GM10248 (cell line): ENCODE measurements around the gene PTX3.

ENCODE experiments used
- CTCF ChIA-PET: fragments of 300-600 bp; sonication (Branson Sonifier 250); formaldehyde crosslinking; extraction: SDS; loops from one replicate; lab custom pipeline; 2021; ENCODE audit warnings: antibody characterized with exemption; lab: Yijun Ruan, JAX
- POLR2A ChIA-PET: fragments of 350-650 bp; sonication (Branson Sonifier 250); formaldehyde crosslinking; extraction: SDS; loops from one replicate; lab custom pipeline; 2020; ENCODE audit warnings: antibody characterized with exemption; lab: Yijun Ruan, JAX
- DNase-seq: peaks from one replicate; pipeline ENCODE4 v3.0.0; 2012; ENCODE audit errors: extremely low spot score
- TF ChIP-seq, protein P1 (sequence below): IDR thresholded peaks from 2 replicates; pipeline ENCODE4 v1.5.1; 2012; ENCODE audit warnings: mild to moderate bottlenecking, low read depth; ENCODE audit errors: extremely low read depth, missing control alignments, control extremely low read depth

PTX3 gene

DNA sequence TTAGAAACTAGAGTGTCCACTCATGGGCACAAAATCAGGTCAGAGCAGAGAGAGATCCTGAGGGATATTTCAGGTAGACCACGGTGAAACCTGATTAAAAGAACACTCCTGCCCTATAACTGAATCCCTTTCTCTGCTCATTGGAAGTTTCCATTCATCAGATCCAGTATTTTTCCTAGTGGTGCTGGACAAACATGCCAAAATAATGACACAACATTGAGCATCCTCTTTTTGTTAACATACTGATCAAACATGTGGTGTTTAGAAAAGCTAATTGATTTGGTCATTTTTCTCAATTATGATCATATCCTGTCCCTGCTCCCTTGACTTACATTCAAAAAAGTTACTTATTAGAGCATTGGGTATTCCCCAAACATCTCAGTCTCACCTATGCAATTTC, 27.2 kb downstream of the PTX3 start:
- DNase-seq = no peak
- CTCF ChIA-PET = interaction anchor here (1.2 to 2.2 kb wide), 3 partner anchors 20 to 69 kb away, joined by 3 to 6 read pairs (median 4); no protein-coding TSS in a partner anchor
- POLR2A ChIA-PET = no interaction called here
- TF ChIP-seq, protein P1, sequence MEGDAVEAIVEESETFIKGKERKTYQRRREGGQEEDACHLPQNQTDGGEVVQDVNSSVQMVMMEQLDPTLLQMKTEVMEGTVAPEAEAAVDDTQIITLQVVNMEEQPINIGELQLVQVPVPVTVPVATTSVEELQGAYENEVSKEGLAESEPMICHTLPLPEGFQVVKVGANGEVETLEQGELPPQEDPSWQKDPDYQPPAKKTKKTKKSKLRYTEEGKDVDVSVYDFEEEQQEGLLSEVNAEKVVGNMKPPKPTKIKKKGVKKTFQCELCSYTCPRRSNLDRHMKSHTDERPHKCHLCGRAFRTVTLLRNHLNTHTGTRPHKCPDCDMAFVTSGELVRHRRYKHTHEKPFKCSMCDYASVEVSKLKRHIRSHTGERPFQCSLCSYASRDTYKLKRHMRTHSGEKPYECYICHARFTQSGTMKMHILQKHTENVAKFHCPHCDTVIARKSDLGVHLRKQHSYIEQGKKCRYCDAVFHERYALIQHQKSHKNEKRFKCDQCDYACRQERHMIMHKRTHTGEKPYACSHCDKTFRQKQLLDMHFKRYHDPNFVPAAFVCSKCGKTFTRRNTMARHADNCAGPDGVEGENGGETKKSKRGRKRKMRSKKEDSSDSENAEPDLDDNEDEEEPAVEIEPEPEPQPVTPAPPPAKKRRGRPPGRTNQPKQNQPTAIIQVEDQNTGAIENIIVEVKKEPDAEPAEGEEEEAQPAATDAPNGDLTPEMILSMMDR = no peak

DNA sequence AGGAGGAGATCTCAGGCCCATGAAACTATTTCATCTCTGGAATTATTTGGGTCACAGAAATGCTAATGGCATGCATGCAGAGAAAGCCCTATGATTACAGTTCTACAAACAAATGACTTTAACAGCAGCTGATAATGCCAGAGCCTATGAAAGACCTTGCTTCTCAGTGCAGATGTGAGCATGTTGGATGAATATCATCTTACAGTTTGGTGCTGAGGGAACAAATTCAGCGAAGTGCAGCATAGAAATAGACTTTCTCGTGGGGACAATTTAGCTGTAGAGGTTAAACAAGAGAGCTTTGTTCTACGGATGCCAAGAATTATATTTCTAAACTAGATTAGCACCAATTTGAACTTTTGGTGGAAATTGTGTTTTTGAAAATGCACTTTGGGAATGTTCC, 27.7 kb downstream of the PTX3 start:
- CTCF ChIA-PET = interaction anchor here (0.7 to 2.2 kb wide), 8 partner anchors 11 to 109 kb away, joined by 3 to 9 read pairs (median 4); no protein-coding TSS in a partner anchor
- POLR2A ChIA-PET = no interaction called here
- TF ChIP-seq, protein P1 = no peak
- DNase-seq = no peak

DNA sequence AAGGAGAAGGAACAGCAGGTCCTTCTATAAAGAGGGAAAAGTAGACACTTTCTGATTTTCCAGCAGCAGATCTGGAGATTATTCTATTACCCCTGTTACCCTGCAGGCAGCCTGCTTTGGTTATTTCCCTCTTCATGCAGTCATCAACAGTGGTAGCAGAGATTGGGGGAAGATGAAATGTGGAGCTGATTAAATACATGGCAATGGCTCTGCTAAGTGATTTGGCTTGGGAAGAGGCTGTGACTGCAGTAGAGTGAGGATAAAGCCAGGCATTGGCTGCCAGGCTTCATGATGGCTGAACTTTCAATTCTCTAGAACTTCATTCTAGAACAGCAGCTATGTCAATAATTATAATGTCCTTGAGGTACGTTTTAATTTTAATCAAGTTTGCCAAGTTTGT, 29.1 kb downstream of the PTX3 start:
- CTCF ChIA-PET = interaction anchor here (1.2 to 2.2 kb wide), 4 partner anchors 9 to 107 kb away, joined by 3 to 9 read pairs (median 4); no protein-coding TSS in a partner anchor
- TF ChIP-seq, protein P1 = no peak
- DNase-seq = no peak
- POLR2A ChIA-PET = no interaction called here

DNA sequence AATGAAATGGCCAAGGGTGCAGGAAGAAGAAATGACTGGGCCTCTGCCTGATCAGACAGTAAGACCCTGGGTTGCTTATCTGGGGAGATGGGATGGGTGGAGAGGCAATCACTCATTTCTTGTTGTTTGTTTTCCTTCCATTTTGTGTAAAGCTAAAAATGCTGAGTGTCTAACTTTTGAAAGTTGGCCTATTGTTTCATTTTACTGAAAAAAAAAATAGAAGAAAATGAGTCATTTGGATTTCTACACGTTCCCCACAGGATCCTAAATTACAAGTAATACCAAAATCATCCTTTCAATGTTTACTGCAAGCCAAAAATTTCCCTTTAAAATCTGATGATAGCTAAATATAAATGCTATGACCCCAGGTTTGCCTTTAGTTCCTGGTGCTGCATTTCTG, 30.6 kb downstream of the PTX3 start:
- DNase-seq = no peak
- TF ChIP-seq, protein P1 = no peak
- ChIA-PET POLR2A (no interaction called here), CTCF (no interaction called here)

DNA sequence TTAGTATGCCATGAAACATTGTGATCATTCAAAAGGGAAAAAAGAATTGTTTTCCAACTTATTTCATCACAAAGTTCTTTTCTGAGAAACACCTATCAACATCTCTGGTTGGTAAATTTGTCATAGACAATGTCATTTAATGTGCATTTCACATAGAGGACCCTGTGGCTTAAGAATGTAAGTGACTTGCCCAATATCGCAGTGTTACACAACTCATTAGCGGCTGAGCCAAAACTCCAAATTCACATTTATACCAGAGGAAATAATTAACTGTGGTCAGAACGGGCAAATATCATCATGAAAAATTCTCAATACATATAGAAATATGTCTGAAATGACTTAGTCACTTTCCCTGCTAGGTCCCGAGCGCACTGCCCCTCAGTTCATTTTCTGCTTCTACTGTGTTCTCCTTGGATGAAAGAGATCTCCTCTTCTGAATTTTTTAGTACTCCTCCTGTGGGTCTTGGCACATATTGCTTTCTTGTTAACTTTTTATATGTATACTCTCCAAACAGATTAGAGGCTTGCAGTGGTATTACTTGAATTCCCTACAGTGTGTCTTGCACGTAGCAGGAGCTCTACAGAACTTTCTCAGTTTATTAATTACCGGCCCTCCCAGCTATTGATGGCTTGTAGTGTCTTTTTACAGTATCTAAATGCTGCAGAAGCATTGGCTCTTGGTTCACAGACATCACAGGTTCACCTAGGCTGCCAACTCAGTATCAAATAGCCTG, 33.1 kb downstream of the PTX3 start:
- no peak for DNase-seq
- CTCF ChIA-PET = no interaction called here
- POLR2A ChIA-PET = no interaction called here
- TF ChIP-seq, protein P1 = no peak

DNA sequence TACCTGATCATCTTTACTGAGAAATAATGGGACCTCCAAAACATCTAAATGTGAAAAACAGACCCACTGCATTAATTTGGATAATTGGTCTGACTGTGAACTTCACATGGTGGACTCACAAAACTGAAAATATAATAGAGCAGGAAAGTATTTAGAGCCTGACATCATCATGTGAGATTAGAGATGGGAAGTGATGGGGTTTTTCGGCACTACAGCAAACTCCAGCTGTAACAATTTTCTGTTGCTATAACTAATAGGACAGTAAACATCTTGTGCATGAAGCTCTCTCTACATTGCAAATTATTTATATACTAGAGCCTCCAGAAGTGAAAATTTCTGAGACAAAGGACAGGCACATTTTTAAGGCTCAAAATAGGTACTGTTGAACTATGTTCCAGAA, 34.4 kb downstream of the PTX3 start:
- ChIA-PET POLR2A (no interaction called here), CTCF (no interaction called here)
- no peak for DNase-seq
- TF ChIP-seq, protein P1 = no peak
